HCT116 (cell line): ENCODE results near the gene IL15RA. TPM values are rescaled to one million over a fixed set of nuclear protein-coding genes. Genes with fewer than 3 reads are reported as not detected.

Source experiments
- ATAC-seq: fragments of 200-7000 bp; cut with Tn5 transposase; 2 replicates; pipeline ENCODE4 v1.9.1; 2020; ENCODE audit warnings: mild to moderate bottlenecking, moderate library complexity
- BruUV-seq: library from RNA; stranded (reverse); fragments of 400-500 nt; replicated peaks from 2 replicates; lab custom pipeline; 2021; lab: Mats Ljungman, UMichigan
- CTCF ChIA-PET: fragments of 300-600 bp; sonication (Branson Sonifier 250); formaldehyde crosslinking; loops from one replicate; lab custom pipeline; 2021; ENCODE audit warnings: antibody characterized with exemption; lab: Charles Lee
- POLR2A ChIA-PET: fragments of 300-600, 350-600 bp; sonication (Branson Sonifier 250); formaldehyde crosslinking; loops from one replicate; lab custom pipeline; 2021; ENCODE audit warnings: antibody characterized with exemption; lab: Charles Lee
- RAD21 ChIA-PET, 2 experiments: fragments of 300-600 bp; sonication (Branson Sonifier 250); formaldehyde crosslinking; loops; one replicate each; lab custom pipeline; 2023; ENCODE audit warnings: low total read pairs in 2 of 2; ENCODE audit not compliant: uncharacterized antibody in 2 of 2, unreplicated experiment in 2 of 2, low non-redundant PET in 1 of 2; lab: Charles Lee
- DNase-seq: peaks from one replicate; pipeline ENCODE4 v3.0.0-alpha.2; 2010; ENCODE audit warnings: low read depth, low spot score
- H2AFZ ChIP-seq: fragments of 200-600 bp; shearing (Covaris generic), sonication (generic); 2 replicates; pipeline ENCODE4 v1.6.1; 2017; ENCODE audit warnings: low read depth, mixed run types, mixed read lengths, antibody characterized with exemption, low read length; ENCODE audit not compliant: poor library complexity, severe bottlenecking
- H3K27ac ChIP-seq: 2 replicates; pipeline ENCODE4 v1.5.1; 2012; ENCODE audit warnings: low read depth, low read length
- H3K27me3 ChIP-seq: fragments of 200-600 bp; sonication (generic); 2 replicates; pipeline ENCODE4 v1.6.1; 2016; ENCODE audit warnings: mixed run types, low read length, mixed read lengths; ENCODE audit not compliant: insufficient read depth
- H3K36me3 ChIP-seq, 2 experiments: fragments of 200-500 bp in 1 of 2; fragments of 200-600 bp in 1 of 2; sonication (Bioruptor generic) in 1 of 2; sonication (generic) in 1 of 2; 2 replicates each; pipeline versions ENCODE4 v1.5.1 to v1.6.1; 2014 to 2016; ENCODE audit warnings: low read length in 2 of 2, inconsistent platforms in 1 of 2, mixed read lengths in 1 of 2, mixed run types in 1 of 2; ENCODE audit not compliant: insufficient read depth in 2 of 2, control insufficient read depth in 1 of 2
- H3K4me1 ChIP-seq, 2 experiments: fragments of 200-600 bp in 1 of 2; sonication (generic) in 1 of 2; 2 replicates each; pipeline versions ENCODE4 v1.5.1 to v1.6.1; 2012 to 2017; ENCODE audit warnings: low read length in 2 of 2, inconsistent platforms in 1 of 2, mild to moderate bottlenecking in 1 of 2, mixed read lengths in 1 of 2, mixed run types in 1 of 2, moderate library complexity in 1 of 2; ENCODE audit not compliant: insufficient read depth in 2 of 2, control insufficient read depth in 1 of 2
- H3K4me2 ChIP-seq: fragments of 200-600 bp; sonication (generic); 2 replicates; pipeline ENCODE4 v1.6.1; 2017; ENCODE audit warnings: mixed run types, low read length, mixed read lengths
- H3K4me3 ChIP-seq, 2 experiments: fragments of 200-600 bp in 1 of 2; sonication (generic) in 1 of 2; replicated peaks in 1 of 2; 2 replicates each; pipeline ENCODE4 v1.5.1; 2011 to 2016; ENCODE audit warnings: low read length in 2 of 2, control low read depth in 1 of 2, low read depth in 1 of 2, mild to moderate bottlenecking in 1 of 2, mixed read lengths in 1 of 2, mixed run types in 1 of 2
- H3K79me2 ChIP-seq: fragments of 200-600 bp; sonication (generic); 2 replicates; pipeline ENCODE4 v1.6.1; 2017; ENCODE audit warnings: mild to moderate bottlenecking, mixed run types, low read length, moderate library complexity, mixed read lengths; ENCODE audit not compliant: insufficient read depth
- H3K9ac ChIP-seq: fragments of 200-600 bp; sonication (generic); 2 replicates; pipeline ENCODE4 v1.6.1; 2016; ENCODE audit warnings: low read length, mixed read lengths
- H3K9me2 ChIP-seq: fragments of 200-600 bp; sonication (generic), shearing (Covaris generic); 2 replicates; pipeline ENCODE4 v1.6.1; 2017; ENCODE audit warnings: mixed run types, mild to moderate bottlenecking, moderate library complexity; ENCODE audit not compliant: insufficient read depth
- H3K9me3 ChIP-seq, 2 experiments: fragments of 200-500 bp in 1 of 2; fragments of 200-600 bp in 1 of 2; sonication (Bioruptor generic) in 1 of 2; sonication (generic) in 1 of 2; 2 replicates each; pipeline ENCODE4 v1.6.1; 2014 to 2017; ENCODE audit warnings: low read length in 2 of 2, mixed read lengths in 2 of 2, inconsistent platforms in 1 of 2, low read depth in 1 of 2, mild to moderate bottlenecking in 1 of 2, mixed run types in 1 of 2, moderate library complexity in 1 of 2; ENCODE audit not compliant: control insufficient read depth in 1 of 2, insufficient read depth in 1 of 2
- H4K20me1 ChIP-seq: fragments of 200-600 bp; sonication (generic), shearing (Covaris generic); 2 replicates; pipeline ENCODE4 v1.6.1; 2017; ENCODE audit warnings: mixed run types, mild to moderate bottlenecking, moderate library complexity; ENCODE audit not compliant: insufficient read depth
- CBX3 ChIP-seq: IDR thresholded peaks from 2 replicates; pipeline ENCODE4 v1.6.1; 2012; ENCODE audit warnings: low read depth
- RAD21 ChIP-seq: IDR thresholded peaks from 2 replicates; pipeline ENCODE4 v1.6.1; 2012; ENCODE audit warnings: low read depth, mild to moderate bottlenecking
- intact Hi-C: fragments of 100-400 bp; cut with micrococcal nuclease; formaldehyde crosslinking; loops from 2 replicates; pipeline ENCODE4 v1.10.0; 2022
- total RNA-seq: library from RNA; stranded (reverse); gene quantifications from one replicate; pipeline ENCODE4 v1.2.1, GENCODE V29; 2021; ENCODE audit not compliant: unreplicated experiment
- TF ChIP-seq, protein P1 (sequence below): IDR thresholded peaks from 2 replicates; pipeline ENCODE4 v1.6.1; 2012
- TF ChIP-seq, protein P2 (sequence below), 3 experiments: fragments of 200-600 bp in 1 of 3; sonication (generic) in 1 of 3; IDR thresholded peaks in 2 of 3; conservative IDR thresholded peaks in 1 of 3; 2 replicates each; pipeline ENCODE4 v1.5.1; 2012 to 2017; ENCODE audit warnings: low read depth in 2 of 3, low read length in 2 of 3, antibody characterized with exemption in 1 of 3, borderline replicate concordance in 1 of 3, control low read depth in 1 of 3, mild to moderate bottlenecking in 1 of 3, mixed read lengths in 1 of 3, mixed run types in 1 of 3, moderate library complexity in 1 of 3; ENCODE audit not compliant: insufficient read depth in 1 of 3

Gene IL15RA
- total RNA-seq, 1 experiment from 2014 or later, result 10.5 TPM

DNA sequence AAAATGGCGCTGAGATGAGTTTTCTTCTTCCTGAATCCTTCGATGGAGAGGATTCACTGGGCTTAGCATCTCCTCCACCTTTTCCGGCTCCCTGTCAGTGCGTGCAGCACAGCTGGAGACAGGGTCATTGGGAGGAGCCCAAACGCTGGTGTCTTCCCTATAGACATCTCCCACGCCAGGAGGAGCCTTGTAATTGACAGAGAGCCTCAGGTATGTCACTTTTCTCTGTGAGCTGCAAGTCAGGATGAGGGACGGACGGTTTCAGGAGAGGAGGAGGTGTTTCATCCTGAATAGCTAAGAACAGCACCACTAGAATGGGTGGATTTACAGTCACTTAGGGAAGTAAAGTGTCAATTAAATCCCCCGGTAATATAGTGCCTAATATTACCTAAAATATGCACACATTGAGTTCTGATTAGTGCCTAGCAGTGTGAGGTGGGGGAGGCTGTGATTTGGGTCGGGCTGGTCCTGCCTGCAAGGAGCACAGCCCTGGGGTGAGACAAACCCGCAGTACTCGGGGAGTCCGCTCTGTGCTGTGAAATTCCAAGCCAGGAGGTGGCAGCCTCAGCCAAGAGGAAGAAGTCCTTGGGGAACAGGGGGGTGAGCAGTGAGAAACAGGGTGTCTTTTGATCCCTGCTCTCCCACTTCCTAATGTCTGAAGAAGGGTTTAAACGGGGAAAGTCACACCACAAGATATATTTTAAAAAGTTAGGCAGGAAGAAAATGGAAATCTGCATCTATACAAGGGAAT is 28.2 kb downstream of the IL15RA start:
- POLR2A ChIA-PET, result no interaction called here

More for the DNA sequence above, 28.2 kb downstream of the IL15RA start:
- H3K9ac ChIP-seq, result no peak overlapping the region
- intact Hi-C loops, result loop anchor here (2.0 to 10.0 kb wide), 2 partner anchors 66 to 140 kb away; partner anchors contain the start of gene RBM17
- ChIA-PET CTCF (interaction anchor here (1.5 kb wide), 1 partner anchor 453 kb away, joined by 9 read pairs; no protein-coding TSS in a partner anchor), RAD21 (interaction anchor here in 1 of 2 experiments (0.8 kb wide), 1 partner anchor 453 kb away, joined by 5 read pairs; no protein-coding TSS in a partner anchor)
- no TSS peak for BruUV-seq
- ATAC-seq (peak; percentile 90), DNase-seq (peak; percentile 32)
- H3K4me1 ChIP-seq, result peaks cover 14 to 18% of the 10 kb centered on the region in 2 experiments; a peak in 3 of 4 replicates
- no peaks in the 10 kb centered on the region for H3K79me2 ChIP-seq
- no peak overlapping the region for H3K4me2 ChIP-seq
- no peak overlapping the region for H2AFZ ChIP-seq
- no peaks in the 10 kb centered on the region for H4K20me1 ChIP-seq
- H3K9me3 ChIP-seq, result no peaks in the 10 kb centered on the region
- no peak overlapping the region for H3K4me3 ChIP-seq
- TF ChIP-seq, protein P1, sequence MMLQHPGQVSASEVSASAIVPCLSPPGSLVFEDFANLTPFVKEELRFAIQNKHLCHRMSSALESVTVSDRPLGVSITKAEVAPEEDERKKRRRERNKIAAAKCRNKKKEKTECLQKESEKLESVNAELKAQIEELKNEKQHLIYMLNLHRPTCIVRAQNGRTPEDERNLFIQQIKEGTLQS, result no peak
- no peak for TF ChIP-seq CBX3
- TF ChIP-seq, protein P2, sequence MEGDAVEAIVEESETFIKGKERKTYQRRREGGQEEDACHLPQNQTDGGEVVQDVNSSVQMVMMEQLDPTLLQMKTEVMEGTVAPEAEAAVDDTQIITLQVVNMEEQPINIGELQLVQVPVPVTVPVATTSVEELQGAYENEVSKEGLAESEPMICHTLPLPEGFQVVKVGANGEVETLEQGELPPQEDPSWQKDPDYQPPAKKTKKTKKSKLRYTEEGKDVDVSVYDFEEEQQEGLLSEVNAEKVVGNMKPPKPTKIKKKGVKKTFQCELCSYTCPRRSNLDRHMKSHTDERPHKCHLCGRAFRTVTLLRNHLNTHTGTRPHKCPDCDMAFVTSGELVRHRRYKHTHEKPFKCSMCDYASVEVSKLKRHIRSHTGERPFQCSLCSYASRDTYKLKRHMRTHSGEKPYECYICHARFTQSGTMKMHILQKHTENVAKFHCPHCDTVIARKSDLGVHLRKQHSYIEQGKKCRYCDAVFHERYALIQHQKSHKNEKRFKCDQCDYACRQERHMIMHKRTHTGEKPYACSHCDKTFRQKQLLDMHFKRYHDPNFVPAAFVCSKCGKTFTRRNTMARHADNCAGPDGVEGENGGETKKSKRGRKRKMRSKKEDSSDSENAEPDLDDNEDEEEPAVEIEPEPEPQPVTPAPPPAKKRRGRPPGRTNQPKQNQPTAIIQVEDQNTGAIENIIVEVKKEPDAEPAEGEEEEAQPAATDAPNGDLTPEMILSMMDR (IDR thresholded peaks at IDR 0.05 in 2 of 3, conservative IDR thresholded peaks at IDR 0.05 in 1 of 3; ENCODE audit: borderline replicate concordance in 1 of 3, insufficient read depth in 1 of 3, low read depth in 2 of 3, low read length in 2 of 3), result peak; percentile 69 to 91 (median 73)
- peak; percentile 88 for TF ChIP-seq RAD21
- no peak overlapping the region for H3K27ac ChIP-seq
- H3K27me3 ChIP-seq, result no peaks in the 10 kb centered on the region
- no peaks in the 10 kb centered on the region for H3K36me3 ChIP-seq
- H3K9me2 ChIP-seq, result no peaks in the 10 kb centered on the region
